ENCODE data around the gene UBE2F. TPM values are rescaled to one million over a fixed set of nuclear protein-coding genes. Genes with fewer than 3 reads are reported as not detected.

Gene UBE2F
- total and polyA plus RNA-seq, 2 donors (not counting 1 experiment from before 2014, with no cell fraction given) = 53.7 to 113 TPM

DNA sequence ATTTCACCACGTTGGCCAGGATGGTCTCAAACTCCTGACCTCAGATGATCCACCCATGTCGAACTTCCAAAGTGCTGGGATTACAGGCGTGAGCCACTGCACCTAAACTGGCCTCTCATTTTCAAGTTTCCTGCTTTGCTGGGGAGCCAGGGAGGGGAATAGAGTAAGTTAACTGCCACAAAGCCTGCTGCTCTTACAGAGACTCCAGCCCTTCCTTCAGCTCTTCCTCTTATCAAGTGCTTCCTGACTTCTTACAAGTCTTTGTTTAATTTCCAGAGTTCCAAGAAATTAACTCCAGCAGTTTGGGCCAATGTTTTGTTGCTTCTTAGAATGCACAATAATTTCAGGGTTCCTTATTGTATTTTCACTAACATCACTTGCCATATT is 24.3 kb upstream of the UBE2F start:
- Histone ChIP-seq H3K9me3 (ENCODE audit: control insufficient read depth, insufficient read depth, low read depth, low read length) (no peaks in the 10 kb centered on the region), H3K9ac (ENCODE audit: insufficient read depth, low read length) (no peak overlapping the region), H3K4me1 (ENCODE audit: control insufficient read depth, extremely low read depth, insufficient read depth, low read length) (peaks cover 3% of the 10 kb centered on the region), H2AFZ (ENCODE audit: low read length) (no peak overlapping the region), H3K27ac (ENCODE audit: insufficient read depth, low read length) (no peak overlapping the region), H3K27me3 (ENCODE audit: control insufficient read depth, insufficient read depth, low read length) (no peaks in the 10 kb centered on the region), H3K79me2 (ENCODE audit: control insufficient read depth, insufficient read depth, low read length) (no peaks in the 10 kb centered on the region), H3K4me2 (ENCODE audit: extremely low read depth, insufficient read depth, low read length) (no peak overlapping the region), H3K36me3 (ENCODE audit: control insufficient read depth, insufficient read depth, low read length) (no peaks in the 10 kb centered on the region), H4K20me1 (ENCODE audit: control insufficient read depth, extremely low read depth, insufficient read depth, low read length) (no peaks in the 10 kb centered on the region), H3K4me3 (replicated peaks in 1 of 4; ENCODE audit: control extremely low read depth in 1 of 4, insufficient read depth in 1 of 4, low read depth in 3 of 4, low read length in 4 of 4) (no peak overlapping the region)
- no peak for DNase-seq (ENCODE audit: low read depth in 2 of 2)
- TF ChIP-seq, protein P1, sequence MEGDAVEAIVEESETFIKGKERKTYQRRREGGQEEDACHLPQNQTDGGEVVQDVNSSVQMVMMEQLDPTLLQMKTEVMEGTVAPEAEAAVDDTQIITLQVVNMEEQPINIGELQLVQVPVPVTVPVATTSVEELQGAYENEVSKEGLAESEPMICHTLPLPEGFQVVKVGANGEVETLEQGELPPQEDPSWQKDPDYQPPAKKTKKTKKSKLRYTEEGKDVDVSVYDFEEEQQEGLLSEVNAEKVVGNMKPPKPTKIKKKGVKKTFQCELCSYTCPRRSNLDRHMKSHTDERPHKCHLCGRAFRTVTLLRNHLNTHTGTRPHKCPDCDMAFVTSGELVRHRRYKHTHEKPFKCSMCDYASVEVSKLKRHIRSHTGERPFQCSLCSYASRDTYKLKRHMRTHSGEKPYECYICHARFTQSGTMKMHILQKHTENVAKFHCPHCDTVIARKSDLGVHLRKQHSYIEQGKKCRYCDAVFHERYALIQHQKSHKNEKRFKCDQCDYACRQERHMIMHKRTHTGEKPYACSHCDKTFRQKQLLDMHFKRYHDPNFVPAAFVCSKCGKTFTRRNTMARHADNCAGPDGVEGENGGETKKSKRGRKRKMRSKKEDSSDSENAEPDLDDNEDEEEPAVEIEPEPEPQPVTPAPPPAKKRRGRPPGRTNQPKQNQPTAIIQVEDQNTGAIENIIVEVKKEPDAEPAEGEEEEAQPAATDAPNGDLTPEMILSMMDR (conservative IDR thresholded peaks at IDR 0.05 in 1 of 2, IDR thresholded peaks at IDR 0.05 in 1 of 2; ENCODE audit: low read depth in 1 of 2, low read length in 2 of 2) = no peak
- no peak for TF ChIP-seq EZH2 (IDR thresholded peaks at IDR 0.05; ENCODE audit: low read length, missing control alignments)

GRCh38 chr2:237943395-237944094 is 23.3 kb upstream of the UBE2F start:
- no peak overlapping the region for H3K4me3 ChIP-seq (replicated peaks in 1 of 4; ENCODE audit: control extremely low read depth in 1 of 4, insufficient read depth in 1 of 4, low read depth in 3 of 4, low read length in 4 of 4)
- H3K79me2 ChIP-seq (ENCODE audit: control insufficient read depth, insufficient read depth, low read length) = no peaks in the 10 kb centered on the region
- H4K20me1 ChIP-seq (ENCODE audit: control insufficient read depth, extremely low read depth, insufficient read depth, low read length) = no peaks in the 10 kb centered on the region
- H3K9ac ChIP-seq (ENCODE audit: insufficient read depth, low read length) = no peak overlapping the region
- H3K27me3 ChIP-seq (ENCODE audit: control insufficient read depth, insufficient read depth, low read length) = no peaks in the 10 kb centered on the region
- H3K36me3 ChIP-seq (ENCODE audit: control insufficient read depth, insufficient read depth, low read length) = no peaks in the 10 kb centered on the region
- H3K4me2 ChIP-seq (ENCODE audit: extremely low read depth, insufficient read depth, low read length) = no peak overlapping the region
- TF ChIP-seq, protein P1 (conservative IDR thresholded peaks at IDR 0.05 in 1 of 2, IDR thresholded peaks at IDR 0.05 in 1 of 2; ENCODE audit: low read depth in 1 of 2, low read length in 2 of 2) = no peak
- TF ChIP-seq EZH2 (IDR thresholded peaks at IDR 0.05; ENCODE audit: low read length, missing control alignments) = no peak
- no peak for DNase-seq (ENCODE audit: low read depth in 2 of 2)
- H3K4me1 ChIP-seq (ENCODE audit: control insufficient read depth, extremely low read depth, insufficient read depth, low read length) = peaks cover 3% of the 10 kb centered on the region
- H2AFZ ChIP-seq (ENCODE audit: low read length) = no peak overlapping the region
- no peak overlapping the region for H3K27ac ChIP-seq (ENCODE audit: insufficient read depth, low read length)
- H3K9me3 ChIP-seq (ENCODE audit: control insufficient read depth, insufficient read depth, low read depth, low read length) = no peaks in the 10 kb centered on the region

- TF ChIP-seq, protein P1 (conservative IDR thresholded peaks at IDR 0.05 in 1 of 2, IDR thresholded peaks at IDR 0.05 in 1 of 2; ENCODE audit: low read depth in 1 of 2, low read length in 2 of 2) = no peak
- no peak for TF ChIP-seq EZH2 (IDR thresholded peaks at IDR 0.05; ENCODE audit: low read length, missing control alignments)
- peaks cover 3% of the 10 kb centered on the region for H3K4me1 ChIP-seq (ENCODE audit: control insufficient read depth, extremely low read depth, insufficient read depth, low read length)
Measured at GRCh38 chr2:237944302-237944701, 22.5 kb upstream of the UBE2F start.

More at GRCh38 chr2:237944302-237944701, 22.5 kb upstream of the UBE2F start:
- no peak overlapping the region for H3K4me3 ChIP-seq (replicated peaks in 1 of 4; ENCODE audit: control extremely low read depth in 1 of 4, insufficient read depth in 1 of 4, low read depth in 3 of 4, low read length in 4 of 4)
- DNase-seq (ENCODE audit: low read depth in 2 of 2) = no peak
- no peak overlapping the region for H3K9ac ChIP-seq (ENCODE audit: insufficient read depth, low read length)
- no peak overlapping the region for H3K4me2 ChIP-seq (ENCODE audit: extremely low read depth, insufficient read depth, low read length)
- no peak overlapping the region for H2AFZ ChIP-seq (ENCODE audit: low read length)
- no peaks in the 10 kb centered on the region for H3K9me3 ChIP-seq (ENCODE audit: control insufficient read depth, insufficient read depth, low read depth, low read length)
- no peaks in the 10 kb centered on the region for H3K79me2 ChIP-seq (ENCODE audit: control insufficient read depth, insufficient read depth, low read length)
- H3K27me3 ChIP-seq (ENCODE audit: control insufficient read depth, insufficient read depth, low read length) = no peaks in the 10 kb centered on the region
- H4K20me1 ChIP-seq (ENCODE audit: control insufficient read depth, extremely low read depth, insufficient read depth, low read length) = no peaks in the 10 kb centered on the region
- H3K36me3 ChIP-seq (ENCODE audit: control insufficient read depth, insufficient read depth, low read length) = no peaks in the 10 kb centered on the region
- H3K27ac ChIP-seq (ENCODE audit: insufficient read depth, low read length) = no peak overlapping the region

Data from fibroblast of lung (primary cell).